Stimulated activated CD4-positive, alpha-beta T cell treated with anti-CD3 and anti-CD28 coated beads, Interleukin-2, amount 100 ng/mL, for 48 hours (primary cell): Measurements from ENCODE around the gene INTS15.
"Not testable (repeated sequence)": the region's sequence is repeated elsewhere in the genome, so short reads cannot be mapped to it uniquely, and the experiment has no call there.

ENCODE experiments used
- DNase-seq, 2 donors: peaks; one replicate each; pipeline ENCODE4 v3.0.0-alpha.2; 2020

The INTS15 gene

DNA sequence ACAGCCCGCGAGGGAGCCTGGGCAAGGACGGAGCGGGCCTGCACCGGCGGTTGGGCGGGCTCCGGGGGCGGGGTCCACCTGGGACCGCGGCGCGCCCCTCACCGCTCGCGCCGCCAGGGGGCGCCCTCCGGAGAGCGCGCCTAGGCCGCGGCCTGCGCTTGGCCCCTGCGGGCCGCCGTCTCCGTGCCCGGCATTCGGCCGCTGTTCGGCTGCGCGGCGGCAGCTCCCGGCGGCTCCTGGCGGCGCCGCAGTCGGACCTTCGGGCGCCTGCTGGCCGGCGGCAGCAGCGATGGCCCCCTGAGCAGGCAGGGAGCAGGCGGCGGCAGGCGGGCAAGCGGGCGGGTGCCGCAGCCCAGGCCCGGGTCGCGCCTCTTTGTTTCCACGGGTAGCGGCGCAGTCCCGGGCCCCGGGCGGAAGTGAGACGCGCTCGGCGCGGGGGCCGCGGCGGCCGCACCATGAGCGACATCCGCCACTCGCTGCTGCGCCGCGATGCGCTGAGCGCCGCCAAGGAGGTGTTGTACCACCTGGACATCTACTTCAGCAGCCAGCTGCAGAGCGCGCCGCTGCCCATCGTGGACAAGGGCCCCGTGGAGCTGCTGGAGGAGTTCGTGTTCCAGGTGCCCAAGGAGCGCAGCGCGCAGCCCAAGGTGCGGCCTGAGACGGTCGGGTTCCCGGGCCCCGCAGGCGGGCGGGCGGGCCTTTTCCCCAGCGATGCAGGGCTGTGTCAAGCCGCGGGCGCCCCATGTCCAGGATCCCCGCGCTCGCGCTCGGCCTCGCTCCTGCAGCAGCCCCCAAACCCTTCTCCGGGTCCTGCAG, at the start of gene INTS15:
INTS15 (plus strand) TSS at position 193 of the 816 bp plus-strand sequence; CDS start at position 456, 263 bp downstream.
- peak; percentile 77 to 86 for DNase-seq

DNA sequence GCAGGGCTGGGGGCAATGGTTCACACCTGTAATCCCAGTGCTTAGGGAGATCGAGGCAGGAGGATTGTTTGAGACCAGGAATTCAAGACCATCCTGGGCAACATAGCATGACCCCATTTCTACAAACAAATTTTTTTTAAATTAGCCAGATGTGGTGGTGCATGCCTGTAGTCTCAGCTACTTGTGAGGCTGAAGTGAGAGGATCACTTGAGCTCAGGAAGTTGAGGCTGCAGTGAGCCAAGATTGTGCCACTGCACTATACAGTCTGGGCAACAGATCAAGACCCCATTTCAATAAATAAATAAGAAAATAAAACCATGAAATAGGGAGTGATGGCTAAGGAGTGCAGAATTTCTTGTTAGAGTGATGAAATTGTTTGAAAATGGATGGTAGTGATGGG, 47.5 kb upstream of the INTS15 start:
- no peak for DNase-seq

DNA sequence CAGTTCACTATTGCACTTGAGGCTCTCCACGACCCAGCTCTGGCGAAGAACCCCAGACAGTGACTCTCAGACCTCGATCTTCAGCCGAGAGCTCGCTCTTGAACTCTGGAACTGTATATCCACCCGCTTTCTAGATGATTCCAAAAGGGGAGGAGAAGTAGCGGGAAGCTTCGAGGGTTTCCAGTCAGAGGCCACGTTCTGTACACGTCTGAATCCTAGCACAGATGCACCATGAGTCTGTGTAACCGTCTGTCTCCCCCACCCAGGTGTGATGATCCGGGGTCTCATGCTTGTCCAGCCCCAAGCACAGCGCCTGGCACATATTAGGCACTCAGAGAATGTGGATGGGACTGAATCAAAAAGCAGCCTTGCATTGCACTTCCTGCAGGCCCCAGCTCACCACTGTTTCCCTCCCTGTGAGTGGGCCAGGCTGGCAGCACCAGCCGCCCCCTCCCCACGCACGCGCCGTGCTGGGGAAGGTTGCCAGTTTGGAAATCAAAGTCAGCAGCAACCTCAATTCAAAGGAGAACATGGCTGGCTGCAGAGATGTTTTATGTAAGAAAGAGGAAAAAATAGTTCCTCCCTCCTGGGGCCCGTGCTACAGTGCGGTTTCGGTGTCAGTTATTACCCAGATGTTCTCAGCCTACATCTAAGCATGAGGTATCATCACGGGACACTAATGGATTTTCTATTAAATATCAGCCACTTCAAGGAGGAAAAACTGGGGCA, 44.3 kb upstream of the INTS15 start:
- no peak for DNase-seq

DNA sequence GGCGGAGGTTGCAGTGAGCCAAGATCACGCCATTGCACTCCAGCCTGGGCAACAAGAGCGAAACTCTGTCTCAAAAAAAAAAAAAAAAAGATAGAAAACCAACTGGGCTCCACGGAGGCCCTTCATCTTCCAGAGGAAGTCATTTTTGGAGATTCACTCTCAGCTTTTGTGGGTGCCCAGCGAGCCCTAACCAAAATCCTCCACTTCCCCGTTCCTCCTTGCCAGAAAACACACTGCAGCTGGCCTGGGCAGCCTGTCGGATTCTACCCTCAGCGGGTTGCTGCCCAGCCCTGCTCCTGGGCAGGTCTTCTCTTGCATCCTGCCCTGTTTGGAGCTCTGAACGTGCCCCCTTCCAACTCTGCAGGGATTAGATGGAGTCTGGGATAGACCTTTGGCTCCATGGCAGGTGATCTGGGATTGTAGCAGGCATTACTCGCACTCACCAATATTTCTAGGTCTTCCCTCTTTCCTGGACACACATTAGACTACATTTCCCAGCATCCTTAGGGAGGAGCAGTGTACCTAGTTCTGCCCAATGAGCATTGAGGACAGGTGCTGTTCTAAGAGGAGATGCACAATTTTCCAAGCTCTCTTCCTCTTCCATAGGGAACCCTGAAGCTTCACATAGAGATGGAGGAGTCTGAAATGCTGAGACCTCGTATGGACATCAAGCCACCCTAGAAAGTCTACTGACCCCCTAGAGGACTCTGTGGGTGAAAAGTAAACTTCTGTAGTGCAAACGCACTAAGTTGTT, 43.1 kb upstream of the INTS15 start:
- no peak for DNase-seq

DNA sequence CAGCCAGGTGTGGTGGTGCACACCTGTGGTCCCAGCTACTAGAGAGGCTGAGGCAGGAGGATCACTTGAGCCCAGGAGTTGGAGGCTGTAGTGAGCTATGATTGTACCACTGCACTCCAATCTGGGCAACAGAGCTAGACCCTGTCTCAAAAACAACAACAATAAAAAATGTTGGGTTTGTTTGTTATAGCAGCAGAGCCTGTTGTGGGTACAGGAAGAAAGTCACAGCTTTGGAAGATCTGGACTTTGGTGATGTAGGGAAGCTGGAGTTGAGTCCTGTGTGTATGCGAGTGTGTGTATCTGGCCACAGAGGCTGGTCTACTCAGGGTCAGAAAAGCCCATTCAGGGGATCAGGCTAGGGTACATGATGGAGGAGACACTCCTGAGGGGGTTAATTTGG, 42.4 kb upstream of the INTS15 start:
- DNase-seq: no peak

DNA sequence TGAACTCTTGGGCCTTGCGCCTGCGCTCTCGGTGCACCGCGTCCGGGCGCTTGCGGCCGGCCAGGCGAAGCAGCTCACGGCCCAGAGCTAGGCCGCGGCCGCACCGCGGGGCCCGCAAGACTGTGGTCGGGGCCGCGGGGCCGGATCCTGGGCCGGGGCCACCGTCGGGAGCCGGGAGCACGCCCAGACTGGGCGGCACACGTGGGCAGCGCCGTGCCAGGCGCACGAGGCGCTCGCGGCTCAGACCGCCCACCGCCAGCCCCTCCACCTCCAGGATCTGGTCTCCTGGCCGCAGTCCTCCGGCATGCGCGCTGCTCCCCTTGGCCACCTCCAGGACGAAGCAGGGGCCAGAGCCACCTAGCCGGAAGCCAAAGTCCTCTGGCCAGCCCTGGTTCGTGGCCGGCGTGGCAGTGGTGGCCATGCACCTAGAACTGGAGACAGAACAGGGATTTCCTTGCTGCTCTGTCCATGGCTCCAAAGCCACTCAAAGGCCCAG, 38.8 kb upstream of the INTS15 start, which contains the start of gene GRID2IP:
GRID2IP (minus strand) TSS at position 446 of the 496 bp plus-strand sequence; CDS start at position 421, 25 bp downstream.
- DNase-seq: no peak

DNA sequence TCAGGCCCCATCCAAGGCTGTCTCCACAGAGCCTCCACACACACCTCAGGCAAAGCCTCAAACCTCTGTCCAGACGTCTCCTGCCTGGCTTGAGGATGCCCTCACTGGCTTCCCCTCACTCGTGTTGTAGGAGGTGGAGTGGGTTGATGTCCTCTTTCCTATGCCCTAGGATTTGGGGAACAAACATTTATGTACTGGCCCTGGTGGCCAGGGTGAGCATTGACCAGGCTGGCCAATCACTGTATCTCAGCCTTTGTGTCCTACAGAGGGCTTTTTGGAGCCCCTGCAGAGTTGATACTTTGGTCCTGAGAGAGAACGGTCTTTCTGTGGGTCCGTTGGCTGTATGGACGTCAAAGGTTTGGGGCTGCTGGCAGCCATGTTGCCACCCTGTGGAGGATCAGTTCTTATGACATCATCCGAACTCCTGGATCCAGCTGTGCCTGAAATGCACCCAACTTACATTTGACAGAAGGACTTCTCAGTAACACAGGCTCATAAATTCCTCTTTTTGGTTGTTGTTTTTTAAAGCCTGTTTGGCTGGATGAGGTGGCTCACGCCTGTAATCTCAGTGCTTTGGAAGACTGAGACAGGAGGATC, 36.3 kb upstream of the INTS15 start:
- no peak for DNase-seq

DNA sequence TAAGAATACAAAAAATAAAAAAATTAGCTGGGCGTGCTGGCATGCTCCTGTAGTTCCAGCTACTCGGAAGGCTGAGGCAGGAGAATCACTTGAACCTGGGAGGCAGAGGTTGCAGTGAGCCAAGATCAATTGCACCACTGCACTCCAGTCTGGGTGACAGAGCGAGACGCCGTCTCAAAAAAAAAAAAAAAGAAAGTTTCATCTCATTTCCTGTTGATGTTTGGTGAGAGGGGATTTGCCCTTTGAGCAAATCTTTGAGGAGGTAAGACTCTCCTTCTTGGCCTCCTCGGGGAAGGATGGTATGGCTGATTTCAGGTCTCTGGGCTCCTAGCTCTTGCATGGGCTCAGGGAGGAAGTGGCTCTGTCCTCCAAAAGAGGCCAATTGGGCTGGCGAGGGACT, 35.0 kb upstream of the INTS15 start:
- no peak for DNase-seq

DNA sequence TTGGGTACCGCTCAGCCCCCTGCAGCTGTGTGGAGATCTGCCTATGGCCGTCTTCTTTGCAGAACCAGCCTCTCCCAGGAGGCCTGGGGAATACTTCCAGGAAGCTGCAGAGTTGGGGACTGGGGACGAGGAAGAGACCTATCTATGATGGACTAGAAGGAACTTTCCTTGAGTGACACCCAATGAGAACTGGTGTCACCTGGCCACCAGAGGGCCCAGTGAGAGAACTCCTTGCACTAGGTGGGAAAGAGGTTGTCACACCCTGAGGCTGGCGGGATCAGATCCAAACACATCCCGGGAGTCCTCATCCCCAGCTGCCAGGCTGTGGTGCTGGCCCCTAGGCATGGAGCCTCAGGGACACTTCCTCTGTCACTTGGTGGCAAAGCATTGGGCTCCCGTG, 33.6 kb upstream of the INTS15 start:
- DNase-seq: no peak

DNA sequence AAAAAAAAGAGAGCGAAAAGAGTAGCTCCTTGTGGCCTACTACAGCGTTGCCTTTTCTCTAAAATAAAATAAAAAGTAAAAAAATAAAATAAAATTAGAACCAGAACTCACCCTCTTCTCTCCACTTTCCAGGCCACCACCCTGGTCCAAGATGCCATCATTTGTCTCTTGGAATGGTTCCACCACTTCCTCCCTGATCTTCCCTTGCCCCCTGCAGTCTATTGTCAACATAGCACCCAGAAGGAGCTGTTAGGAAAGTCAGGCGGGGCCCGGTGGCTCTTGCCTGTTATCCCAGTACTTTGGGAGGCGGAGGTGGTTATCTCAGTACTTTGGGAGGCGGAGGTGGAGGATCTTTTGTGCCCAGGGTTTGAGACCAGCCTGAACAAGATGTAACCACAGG, 31.0 kb upstream of the INTS15 start:
- no peak for DNase-seq

DNA sequence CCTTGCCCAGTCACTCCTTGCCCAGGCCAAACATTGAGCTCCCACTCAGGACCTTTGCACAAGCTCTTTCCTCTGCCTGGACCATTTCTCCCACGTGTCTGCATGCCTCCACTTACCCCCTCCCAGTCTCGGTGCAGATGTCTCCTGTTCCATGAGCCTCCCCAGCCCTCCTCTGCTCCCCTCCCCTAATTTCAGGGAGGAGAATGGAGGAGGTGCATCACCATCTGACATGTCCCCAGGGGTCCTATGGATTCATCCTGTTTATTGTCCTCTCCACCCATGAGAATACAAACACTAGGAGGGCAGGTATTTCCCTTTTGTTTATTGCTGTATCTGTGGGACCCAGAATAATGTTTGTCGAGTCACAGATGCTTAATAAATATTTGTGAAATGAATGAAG, 29.9 kb upstream of the INTS15 start:
- no peak for DNase-seq

DNA sequence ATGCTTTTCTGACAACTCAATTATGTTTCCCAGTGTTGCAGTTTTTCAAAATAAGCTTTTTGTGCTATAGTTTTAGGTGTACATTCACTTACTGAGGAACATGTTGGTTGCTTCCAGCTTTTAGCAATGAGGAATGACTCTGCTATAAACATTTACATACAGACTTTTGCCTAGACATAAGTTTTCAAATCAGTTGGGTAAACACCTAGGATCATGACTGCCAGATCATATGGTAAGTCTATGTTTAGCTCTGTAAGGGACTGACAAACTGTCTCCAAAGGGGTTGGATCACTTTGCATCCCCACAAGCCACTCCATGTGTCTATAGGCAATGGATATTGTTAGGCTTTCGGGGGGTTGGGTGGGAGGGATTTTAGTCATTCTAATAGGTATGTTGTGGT, 27.7 kb upstream of the INTS15 start:
- DNase-seq: no peak

DNA sequence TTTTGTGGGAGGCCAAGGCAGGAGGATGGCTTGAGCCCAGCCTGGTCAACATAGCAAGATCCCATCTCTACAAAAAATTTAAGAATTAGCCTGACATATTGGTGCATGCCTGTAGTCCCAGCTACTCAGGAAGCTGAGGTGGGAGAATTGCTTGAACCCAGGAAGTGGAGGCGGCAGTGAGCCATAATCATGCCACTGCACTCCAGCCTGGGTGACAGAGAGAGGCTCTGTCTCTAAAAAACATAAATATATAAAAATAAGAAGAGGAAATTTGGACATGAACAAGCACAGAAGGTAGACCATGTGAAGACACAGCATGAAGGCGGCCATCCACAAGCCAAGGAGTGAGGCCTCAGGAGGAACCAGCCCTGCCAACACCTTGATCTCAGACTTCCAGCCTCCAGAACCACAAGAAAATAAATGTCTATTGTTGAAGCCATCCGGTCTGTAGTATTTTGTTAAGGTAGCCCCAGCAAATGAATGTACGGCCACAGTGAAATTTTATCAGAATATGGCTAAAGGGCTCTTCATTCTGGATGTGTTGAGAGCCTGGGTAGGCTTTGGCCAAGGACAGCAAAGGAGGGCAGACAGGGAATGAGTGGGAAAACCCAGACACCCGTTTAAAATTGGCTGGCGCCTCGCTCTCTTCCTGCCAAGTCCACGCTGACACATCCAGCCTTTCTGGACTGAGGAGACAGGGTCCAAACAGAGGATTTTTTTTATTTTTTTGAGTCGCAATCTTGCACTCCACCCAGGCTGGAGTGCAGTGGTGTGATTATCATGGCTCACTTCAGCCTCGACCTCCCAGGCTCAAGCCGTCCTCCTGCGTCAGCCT, 25.7 kb upstream of the INTS15 start:
- no peak for DNase-seq

DNA sequence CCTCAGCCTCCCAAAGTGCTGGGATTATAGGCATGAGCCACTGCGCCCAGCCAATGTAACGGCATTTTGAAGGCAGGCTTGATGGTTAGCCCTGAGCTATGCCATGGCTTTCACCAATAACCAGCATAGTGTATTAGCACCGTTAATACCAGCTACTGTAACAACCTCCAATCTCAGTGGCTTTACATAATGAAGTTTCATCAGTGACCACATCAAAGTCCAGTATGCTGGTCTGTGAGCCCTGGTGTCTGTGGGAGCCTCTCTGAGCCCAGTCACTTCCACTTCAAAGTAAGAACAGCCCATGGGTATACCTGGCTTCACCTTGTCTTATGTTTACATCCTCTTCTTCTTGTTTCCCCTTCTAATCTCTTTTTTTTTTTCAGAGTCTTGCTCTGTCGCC, 24.2 kb upstream of the INTS15 start:
- no peak for DNase-seq

DNA sequence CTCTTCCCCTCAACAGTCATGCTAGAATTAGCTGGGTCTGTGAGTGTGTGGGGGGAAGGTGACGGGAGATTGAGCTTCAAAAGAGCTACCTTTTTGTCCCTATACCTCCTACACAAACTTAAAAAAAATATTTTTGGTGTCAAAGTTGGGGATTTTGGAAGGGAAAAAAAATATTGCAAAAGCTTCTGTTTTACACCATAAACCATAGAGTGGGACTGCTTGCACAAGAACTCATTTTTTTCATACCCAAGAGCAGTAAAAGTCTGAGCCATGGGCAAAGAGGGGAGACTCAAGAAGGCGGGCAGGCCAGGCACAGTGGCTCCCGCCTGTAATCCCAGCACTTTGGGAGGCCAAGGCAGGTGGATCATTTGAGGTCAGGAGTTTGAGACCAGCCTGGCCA, 21.9 kb upstream of the INTS15 start:
- no peak for DNase-seq

DNA sequence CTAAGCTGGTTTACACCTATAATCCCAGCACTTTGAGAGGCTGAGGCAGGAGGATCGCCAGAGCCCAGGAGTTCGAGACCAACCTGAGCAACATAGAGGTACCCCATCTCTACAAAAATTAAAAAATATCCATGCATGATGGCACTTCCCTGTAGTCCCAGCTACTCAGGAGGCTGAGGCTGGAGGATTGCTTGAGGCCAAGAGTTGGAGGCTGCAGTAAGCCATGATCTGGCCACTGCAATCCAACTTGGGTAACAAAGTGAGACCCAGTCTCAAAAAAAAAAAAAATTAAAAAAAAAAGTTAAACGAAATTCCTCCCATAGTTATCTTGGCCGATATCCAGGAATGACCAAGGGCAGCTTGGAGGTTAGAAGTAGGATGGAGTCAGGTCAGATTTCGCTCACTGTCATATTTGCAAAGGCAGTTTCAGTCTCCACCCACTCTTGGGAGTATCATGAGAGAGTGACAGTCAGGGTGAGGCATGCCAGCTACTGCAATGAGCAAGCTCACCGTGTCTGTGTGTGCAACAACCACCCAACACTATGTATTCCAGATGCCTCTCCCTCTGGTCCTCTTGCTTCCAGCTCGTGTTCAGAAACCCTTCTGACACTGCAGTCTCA, 18.6 kb upstream of the INTS15 start:
- no peak for DNase-seq

DNA sequence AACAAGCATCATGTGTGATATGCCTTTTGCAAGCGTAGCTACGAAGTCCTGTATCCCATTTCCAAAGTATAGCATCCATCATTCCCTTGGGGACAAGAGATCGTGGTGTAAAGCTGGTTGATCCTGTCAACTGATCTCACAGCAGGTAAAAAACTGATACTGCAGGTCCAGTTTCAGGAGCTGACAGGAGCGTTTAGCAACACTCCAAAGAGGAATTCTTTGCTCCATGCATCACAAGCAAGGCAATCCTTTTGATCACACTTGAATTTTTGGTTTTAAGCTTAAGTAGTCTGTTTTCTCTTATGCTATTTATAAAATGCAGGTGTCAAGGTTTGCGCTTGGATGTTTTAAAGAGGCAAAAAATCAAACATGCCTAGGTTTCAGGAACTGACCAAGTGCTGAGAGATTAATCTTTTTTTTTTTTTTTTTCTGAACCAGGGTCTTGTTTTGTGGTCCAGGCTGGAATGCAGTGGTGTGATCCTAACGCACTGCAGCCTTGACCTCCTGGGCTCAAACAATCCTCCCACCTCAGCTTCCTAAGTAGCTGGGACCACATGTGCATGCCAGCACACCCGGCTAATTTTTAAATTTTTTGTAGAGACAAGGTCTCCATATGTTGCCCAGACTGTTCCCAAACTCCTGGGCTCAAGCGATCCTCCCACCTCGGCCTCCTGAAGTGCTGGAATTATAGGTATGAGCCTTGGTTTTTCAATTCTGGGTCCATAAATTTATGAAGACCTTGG, 14.4 kb upstream of the INTS15 start:
- DNase-seq: no peak

DNA sequence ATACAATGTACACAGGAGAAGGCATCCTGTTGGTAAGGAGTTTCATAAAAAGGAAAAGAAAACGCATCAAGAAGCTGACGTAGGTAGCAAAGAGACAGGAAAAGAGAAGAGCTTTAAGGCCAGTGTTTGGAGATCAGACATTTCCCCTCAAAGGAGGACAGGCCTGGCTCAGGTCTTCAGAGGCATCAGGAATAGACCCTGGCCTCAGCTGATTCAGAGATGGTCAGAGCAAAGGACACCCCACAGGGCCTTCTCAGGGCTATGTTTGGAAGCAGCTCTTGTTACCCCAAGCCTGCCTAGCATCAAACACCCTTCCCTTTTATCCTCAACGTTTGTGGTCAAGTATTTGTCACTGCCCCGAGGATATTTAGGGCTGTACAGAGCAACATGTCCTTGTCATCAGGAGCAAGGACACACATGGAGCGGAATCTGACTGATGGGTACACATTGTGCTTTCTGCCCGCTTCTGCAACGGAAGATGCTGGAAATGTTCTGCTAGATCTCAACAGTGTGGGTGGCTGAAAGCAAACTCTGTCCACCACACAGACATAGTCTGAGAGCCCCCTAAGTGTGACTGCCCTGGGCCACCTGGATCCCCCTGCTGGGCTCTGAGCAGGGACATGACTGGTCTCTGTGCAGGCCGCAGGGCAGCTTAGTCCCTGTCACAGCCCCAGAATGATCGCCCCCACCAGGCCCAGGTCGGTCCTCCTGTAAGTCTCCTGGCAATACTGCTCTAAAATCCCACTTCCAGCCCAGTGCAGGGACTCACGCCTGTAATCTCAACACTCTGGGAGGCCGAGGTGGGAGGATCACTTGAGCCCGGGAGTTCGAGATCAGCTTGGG, 13.6 kb upstream of the INTS15 start:
- DNase-seq: no peak

DNA sequence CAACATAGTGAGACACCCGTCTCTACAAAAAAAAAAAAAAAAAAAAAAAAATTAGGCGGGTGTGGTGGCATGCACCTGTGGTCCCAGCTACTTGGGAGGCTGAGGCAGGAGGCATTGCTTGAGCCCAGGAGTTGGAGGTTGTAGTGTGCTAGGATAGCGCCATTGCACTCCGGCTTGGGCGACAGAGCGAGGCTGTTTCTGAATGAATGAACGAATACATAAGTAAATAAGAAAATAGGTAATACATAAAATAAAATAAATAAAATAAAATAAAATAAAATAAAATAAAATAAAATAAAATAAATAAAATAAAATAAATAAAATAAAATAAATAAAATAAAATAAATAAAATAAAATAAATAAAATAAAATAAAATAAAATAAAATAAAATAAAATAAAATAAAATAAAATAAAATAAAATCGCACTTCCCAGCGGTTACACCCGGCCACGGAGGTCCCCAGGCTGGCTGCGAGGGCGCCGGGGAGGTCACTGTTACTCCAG, 12.9 kb upstream of the INTS15 start:
- not testable (repeated sequence) for DNase-seq
